Mammary epithelial cell (primary cell): ENCODE data around the gene WDFY1.

Source experiments
- EZH2 ChIP-seq: IDR thresholded peaks from 2 replicates; pipeline ENCODE4 v1.6.1; 2012; ENCODE audit warnings: low read length, inconsistent platforms, borderline replicate concordance
- TF ChIP-seq, protein P1 (sequence below), 2 donors: IDR thresholded peaks in 1 of 2; conservative IDR thresholded peaks in 1 of 2; 2 replicates each; pipeline ENCODE4 v1.5.1; 2011 to 2012; ENCODE audit warnings: inconsistent platforms in 2 of 2, low read length in 2 of 2, mild to moderate bottlenecking in 2 of 2, control low read depth in 1 of 2, low read depth in 1 of 2; ENCODE audit not compliant: insufficient read depth in 1 of 2; ENCODE audit errors: extremely low read depth in 1 of 2

GRCh38 chr2:223980397-223980735, 35.2 kb upstream of the WDFY1 start:
- TF ChIP-seq, protein P1, sequence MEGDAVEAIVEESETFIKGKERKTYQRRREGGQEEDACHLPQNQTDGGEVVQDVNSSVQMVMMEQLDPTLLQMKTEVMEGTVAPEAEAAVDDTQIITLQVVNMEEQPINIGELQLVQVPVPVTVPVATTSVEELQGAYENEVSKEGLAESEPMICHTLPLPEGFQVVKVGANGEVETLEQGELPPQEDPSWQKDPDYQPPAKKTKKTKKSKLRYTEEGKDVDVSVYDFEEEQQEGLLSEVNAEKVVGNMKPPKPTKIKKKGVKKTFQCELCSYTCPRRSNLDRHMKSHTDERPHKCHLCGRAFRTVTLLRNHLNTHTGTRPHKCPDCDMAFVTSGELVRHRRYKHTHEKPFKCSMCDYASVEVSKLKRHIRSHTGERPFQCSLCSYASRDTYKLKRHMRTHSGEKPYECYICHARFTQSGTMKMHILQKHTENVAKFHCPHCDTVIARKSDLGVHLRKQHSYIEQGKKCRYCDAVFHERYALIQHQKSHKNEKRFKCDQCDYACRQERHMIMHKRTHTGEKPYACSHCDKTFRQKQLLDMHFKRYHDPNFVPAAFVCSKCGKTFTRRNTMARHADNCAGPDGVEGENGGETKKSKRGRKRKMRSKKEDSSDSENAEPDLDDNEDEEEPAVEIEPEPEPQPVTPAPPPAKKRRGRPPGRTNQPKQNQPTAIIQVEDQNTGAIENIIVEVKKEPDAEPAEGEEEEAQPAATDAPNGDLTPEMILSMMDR (conservative IDR thresholded peaks at IDR 0.05 in 1 of 2, IDR thresholded peaks at IDR 0.05 in 1 of 2; ENCODE audit: extremely low read depth in 1 of 2, insufficient read depth in 1 of 2, low read depth in 1 of 2, low read length in 2 of 2), result no peak
- TF ChIP-seq EZH2, result no peak
